ENCODE data around the gene GDF2. TPM values are rescaled to one million over a fixed set of nuclear protein-coding genes. Genes with fewer than 3 reads are reported as not detected.

The GDF2 gene
- total RNA-seq, 4 donors from 2014 or later = not detected

- DNase-seq = peak; percentile 71 to 72
- intact Hi-C loops (cut with DNase I) = no loop called here
- H3K27me3 ChIP-seq = no peaks in the 10 kb centered on the region
- no peak overlapping the region for H3K27ac ChIP-seq
- no peak for TF ChIP-seq POLR2A (IDR thresholded peaks at IDR 0.05)
- H3K9me3 ChIP-seq = no peaks in the 10 kb centered on the region
- peaks cover 4 to 66% of the 10 kb centered on the region in 2 donors for H3K4me1 ChIP-seq
- H3K4me3 ChIP-seq (replicated peaks in 1 of 3) = no peak overlapping the region
- 9 to 22% methylated on average over 2 of the region's 2 CpGs for WGBS, 2 donors
- no peaks in the 10 kb centered on the region for H3K36me3 ChIP-seq
Measured at GRCh38 chr10:47305566-47305965, 16.7 kb upstream of the GDF2 start.

- 82 to 86% methylated on average over 10 of the region's 10 CpGs for WGBS, 2 donors
- H3K4me3 ChIP-seq (replicated peaks in 1 of 3) = no peak overlapping the region
- intact Hi-C loops (cut with DNase I) = no loop called here
- H3K4me1 ChIP-seq = peaks cover 0 to 57% of the 10 kb centered on the region in 2 donors
- no peaks in the 10 kb centered on the region for H3K36me3 ChIP-seq
- DNase-seq = no peak
- TF ChIP-seq POLR2A (IDR thresholded peaks at IDR 0.05) (no peak), CTCF (IDR thresholded peaks at IDR 0.05) (no peak)
- H3K9me3 ChIP-seq = no peaks in the 10 kb centered on the region
- H3K27me3 ChIP-seq = no peaks in the 10 kb centered on the region
- no peak overlapping the region for H3K27ac ChIP-seq
Measured at GRCh38 chr10:47306387-47307210, 15.7 kb upstream of the GDF2 start.

DNA sequence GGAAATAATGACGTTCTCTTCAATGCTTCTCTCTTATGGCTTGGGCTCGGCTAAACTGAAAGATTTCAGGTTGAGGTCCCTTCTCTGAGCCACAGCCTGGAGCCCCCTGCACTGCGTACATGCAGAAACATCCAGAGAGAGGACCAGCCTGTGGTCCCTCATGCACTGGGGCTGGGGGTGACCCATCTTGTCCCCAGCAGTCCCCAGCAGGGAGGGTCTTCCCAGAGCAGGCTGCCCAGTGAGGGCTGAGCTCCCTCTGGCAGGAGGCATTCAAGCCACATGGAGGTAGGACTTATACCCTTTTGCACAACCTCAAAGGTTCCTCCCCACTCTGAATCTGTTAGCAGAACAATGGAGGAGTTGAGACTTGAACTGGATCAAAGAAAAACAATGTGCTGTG lies 14.9 kb upstream of the GDF2 start:
- H3K36me3 ChIP-seq = no peaks in the 10 kb centered on the region
- intact Hi-C loops (cut with DNase I) = no loop called here
- H3K4me3 ChIP-seq (replicated peaks in 1 of 3) = no peak overlapping the region
- TF ChIP-seq CTCF (IDR thresholded peaks at IDR 0.05) (no peak), POLR2A (IDR thresholded peaks at IDR 0.05) (no peak)
- DNase-seq = no peak
- H3K27me3 ChIP-seq = no peaks in the 10 kb centered on the region
- peaks cover 0 to 55% of the 10 kb centered on the region in 2 donors for H3K4me1 ChIP-seq
- WGBS, 2 donors = 90 to 96% methylated on average over 3 of the region's 3 CpGs
- no peaks in the 10 kb centered on the region for H3K9me3 ChIP-seq
- no peak overlapping the region for H3K27ac ChIP-seq

DNA sequence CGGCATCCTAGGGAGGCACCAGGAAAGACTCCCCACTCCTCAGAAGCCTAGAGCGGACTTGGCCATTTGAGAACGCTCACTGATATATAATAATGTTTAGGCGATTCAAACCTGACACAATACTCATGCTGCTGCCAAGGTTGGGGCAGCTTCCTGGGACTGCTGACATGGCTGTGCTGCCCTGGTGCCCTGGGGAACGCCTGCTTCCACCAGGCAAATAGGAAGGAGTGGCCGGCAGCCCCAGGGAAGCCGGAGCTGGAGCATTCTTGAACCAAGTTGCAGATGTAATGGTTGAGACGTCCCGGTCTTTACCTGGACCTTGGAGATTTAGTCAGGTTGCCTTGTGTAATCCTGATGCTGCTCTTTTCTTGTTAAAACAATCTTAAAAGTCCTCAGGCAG lies 13.5 kb upstream of the GDF2 start:
- H3K27me3 ChIP-seq = no peaks in the 10 kb centered on the region
- no peak overlapping the region for H3K4me3 ChIP-seq (replicated peaks in 1 of 3)
- no peaks in the 10 kb centered on the region for H3K9me3 ChIP-seq
- 53 to 62% methylated on average over 9 of the region's 9 CpGs for WGBS, 2 donors
- peaks cover 0 to 51% of the 10 kb centered on the region in 2 donors for H3K4me1 ChIP-seq
- intact Hi-C loops (cut with DNase I) = no loop called here
- no peak for TF ChIP-seq POLR2A (IDR thresholded peaks at IDR 0.05)
- no peaks in the 10 kb centered on the region for H3K36me3 ChIP-seq
- peak; percentile 34 to 38 for DNase-seq
- H3K27ac ChIP-seq = no peak overlapping the region

DNA sequence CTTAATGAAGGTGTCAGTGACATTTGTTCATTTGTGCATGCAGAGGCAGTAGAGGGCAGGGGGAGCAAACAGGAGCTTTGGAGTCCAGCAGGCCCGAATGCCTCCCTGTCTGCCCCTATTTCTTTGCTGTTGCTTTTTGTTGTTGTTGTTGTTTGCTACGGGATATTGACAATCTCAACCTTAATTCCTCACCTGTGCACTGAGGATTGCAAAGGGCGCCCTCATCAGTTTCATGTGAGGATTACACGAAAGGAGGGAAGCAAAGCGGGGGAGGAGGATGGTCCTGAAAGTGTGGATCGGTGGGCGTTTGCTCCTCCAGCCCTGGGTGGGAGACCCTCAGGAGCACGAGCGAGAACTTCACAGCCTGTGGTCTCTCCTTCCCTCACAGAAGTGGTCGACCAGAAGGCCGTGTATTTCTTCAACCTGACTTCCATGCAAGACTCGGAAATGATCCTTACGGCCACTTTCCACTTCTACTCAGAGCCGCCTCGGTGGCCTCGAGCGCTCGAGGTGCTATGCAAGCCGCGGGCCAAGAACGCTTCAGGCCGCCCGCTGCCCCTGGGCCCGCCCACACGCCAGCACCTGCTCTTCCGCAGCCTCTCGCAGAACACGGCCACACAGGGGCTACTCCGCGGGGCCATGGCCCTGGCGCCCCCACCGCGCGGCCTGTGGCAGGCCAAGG lies 12.7 kb upstream of the GDF2 start:
- intact Hi-C loops (cut with DNase I) = loop anchor here (5.0 kb wide), 1 partner anchor 282 kb away; no protein-coding TSS in a partner anchor
- H3K27ac ChIP-seq = no peak overlapping the region

More for the DNA sequence above, 12.7 kb upstream of the GDF2 start:
- WGBS, 2 donors = 85 to 87% methylated on average over 34 of the region's 34 CpGs
- Histone ChIP-seq H3K4me1 (peaks cover 0 to 51% of the 10 kb centered on the region in 2 donors), H3K36me3 (no peaks in the 10 kb centered on the region), H3K27me3 (no peaks in the 10 kb centered on the region), H3K4me3 (replicated peaks in 1 of 3) (no peak overlapping the region), H3K9me3 (no peaks in the 10 kb centered on the region)
- TF ChIP-seq POLR2A (IDR thresholded peaks at IDR 0.05) (no peak), CTCF (IDR thresholded peaks at IDR 0.05) (peak in 1 of 6 experiments; percentile 18)
- DNase-seq = no peak

Data from thyroid gland (tissue), 4 donors.